GM23248 (cell line): Measurements from ENCODE around the gene GPR139. TPM values are rescaled to one million over a fixed set of nuclear protein-coding genes. Genes with fewer than 3 reads are reported as not detected.
A peak's percentile ranks its signal among the peaks of the same experiment; 100 is the strongest.

ENCODE experiments used
- DNase-seq: peaks from one replicate; pipeline ENCODE4 v3.0.0-alpha.2; 2015
- H2AFZ ChIP-seq: fragments of 200-600 bp; sonication (generic); 2 replicates; pipeline ENCODE4 v1.6.1; 2016; ENCODE audit warnings: antibody characterized with exemption
- H3F3A ChIP-seq: fragments of 200-600 bp; sonication (generic); 2 replicates; pipeline ENCODE4 v1.6.1; 2016; ENCODE audit warnings: mild to moderate bottlenecking, antibody characterized with exemption, mixed run types; ENCODE audit not compliant: insufficient read depth
- H3K27ac ChIP-seq: fragments of 200-600 bp; sonication (generic); 2 replicates; pipeline ENCODE4 v1.5.1; 2016; ENCODE audit warnings: mild to moderate bottlenecking
- H3K27me3 ChIP-seq: fragments of 200-600 bp; sonication (generic); replicated peaks from 2 replicates; pipeline ENCODE4 v1.6.1; 2016; ENCODE audit warnings: mild to moderate bottlenecking; ENCODE audit not compliant: insufficient read depth
- H3K36me3 ChIP-seq: fragments of 200-600 bp; sonication (generic); 2 replicates; pipeline ENCODE4 v1.6.1; 2016; ENCODE audit warnings: low read depth, mild to moderate bottlenecking
- H3K4me1 ChIP-seq: fragments of 200-600 bp; sonication (generic); 2 replicates; pipeline ENCODE4 v1.6.1; 2016; ENCODE audit warnings: mild to moderate bottlenecking; ENCODE audit not compliant: insufficient read depth
- H3K4me2 ChIP-seq: fragments of 200-600 bp; sonication (generic); one replicate; pipeline ENCODE4 v1.6.1; 2016; ENCODE audit warnings: mild to moderate bottlenecking; ENCODE audit not compliant: unreplicated experiment
- H3K4me3 ChIP-seq: fragments of 200-600 bp; sonication (generic); 2 replicates; pipeline ENCODE4 v1.5.1; 2016; ENCODE audit warnings: mild to moderate bottlenecking
- H3K79me2 ChIP-seq: fragments of 200-600 bp; sonication (generic); 2 replicates; pipeline ENCODE4 v1.6.1; 2016; ENCODE audit warnings: mild to moderate bottlenecking; ENCODE audit not compliant: insufficient read depth
- H3K9ac ChIP-seq: fragments of 200-600 bp; sonication (generic); 2 replicates; pipeline ENCODE4 v1.6.1; 2016; ENCODE audit warnings: mild to moderate bottlenecking
- H3K9me2 ChIP-seq: fragments of 200-600 bp; sonication (generic); 2 replicates; pipeline ENCODE4 v1.6.1; 2016; ENCODE audit warnings: mixed run types, mild to moderate bottlenecking, moderate library complexity; ENCODE audit not compliant: insufficient read depth
- H3K9me3 ChIP-seq: fragments of 200-600 bp; sonication (generic); one replicate; pipeline ENCODE4 v1.6.1; 2017; ENCODE audit warnings: low read depth
- H4K20me1 ChIP-seq: fragments of 200-600 bp; sonication (generic); 2 replicates; pipeline ENCODE4 v1.6.0; 2016; ENCODE audit not compliant: insufficient read depth
- EZH2 ChIP-seq: fragments of 200-600 bp; sonication (generic); IDR thresholded peaks from 2 replicates; pipeline ENCODE4 v1.6.1; 2018; ENCODE audit warnings: antibody characterized with exemption, mild to moderate bottlenecking; ENCODE audit not compliant: insufficient read depth, poor library complexity, severe bottlenecking
- EZH2phosphoT487 ChIP-seq: fragments of 200-600 bp; sonication (generic); IDR thresholded peaks from 2 replicates; pipeline ENCODE4 v1.6.1; 2018; ENCODE audit warnings: antibody characterized with exemption, moderate library complexity, mild to moderate bottlenecking, low read depth; ENCODE audit not compliant: insufficient read depth
- WGBS, 2 experiments: methylation state at CpG; one replicate each; pipeline ENCODE4 v1.1.6; 2015 to 2017; ENCODE audit warnings: low lambda C conversion rate in 2 of 2, low coverage in 1 of 2; ENCODE audit errors: missing lambda C conversion rate in 2 of 2; 5-methylcytosine and 5-hydroxymethylcytosine counted together
- in situ Hi-C: fragments of 300-500 bp; cut with MboI; formaldehyde crosslinking; loops from 2 replicates; pipeline ENCODE4 v1.15.0; 2020
- polyA plus RNA-seq: library from polyadenylated mRNA; unstranded; fragments of >200 nt; fragmentation: Nextera tagmentation; extraction: Ambion mirVana; gene quantifications from 2 replicates; pipeline ENCODE4 v1.2.1, GENCODE V29; 2016
- total RNA-seq: library from RNA; depleted of rRNA; stranded (reverse); fragments of >200 nt; shearing (Covaris generic); gene quantifications from 2 replicates; pipeline ENCODE4 v1.2.3, GENCODE V29; 2014; rRNA removed

Gene GPR139
- total RNA-seq (not detected in 2 replicates), polyA plus RNA-seq (not detected in 2 replicates)

GRCh38 chr16:20073203-20074098 is at the start of gene GPR139:
Gene GPR139, minus strand, starts transcription at chr16:20073890. Its CDS starts 274 bp downstream, at chr16:20073616.
- no peak for DNase-seq
- no peak within 1 kb of the TSS for H3K9ac ChIP-seq
- H3K36me3 ChIP-seq, result no peaks in the 10 kb centered on the region
- H3K79me2 ChIP-seq, result no peaks in the 10 kb centered on the region
- in situ Hi-C loops, result no loop called here
- no peaks in the 10 kb centered on the region; the same call in 1 of the 2 replicates for H3K27me3 ChIP-seq
- no peaks in the 10 kb centered on the region for H3K9me2 ChIP-seq
- H3K9me3 ChIP-seq, result no peaks in the 10 kb centered on the region
- H3K4me2 ChIP-seq, result no peak within 1 kb of the TSS
- H3K4me3 ChIP-seq, result no peak within 1 kb of the TSS
- no peaks in the 10 kb centered on the region for H3F3A ChIP-seq
- no peaks in the 10 kb centered on the region for H3K4me1 ChIP-seq
- no peak within 1 kb of the TSS for H2AFZ ChIP-seq
- no peaks in the 10 kb centered on the region for H4K20me1 ChIP-seq
- H3K27ac ChIP-seq, result no peak within 1 kb of the TSS
- WGBS, 2 experiments, result 3 to 6% methylated on average over 67 to 74 of the region's 76 CpGs
- TF ChIP-seq EZH2, result no peak
- no peak for TF ChIP-seq EZH2phosphoT487

DNA sequence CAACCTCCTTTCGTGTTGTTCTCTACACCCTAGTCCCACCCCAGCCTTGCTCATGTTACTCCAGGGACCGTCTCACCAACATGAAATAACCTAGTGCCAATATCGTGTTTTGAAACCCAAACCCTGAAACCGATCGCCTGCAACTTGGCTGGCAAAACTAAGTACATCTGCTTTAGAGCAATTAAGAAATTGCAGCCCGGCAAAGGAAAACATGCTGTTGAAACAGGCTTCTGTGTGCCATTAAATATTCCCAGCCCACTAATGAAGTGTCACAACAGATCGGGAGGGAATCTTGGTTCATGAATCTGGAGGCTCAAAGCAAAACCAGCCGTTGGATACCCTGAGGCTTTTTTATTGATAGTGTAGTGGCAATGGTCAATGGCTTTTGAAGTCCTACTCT is 48.3 kb upstream of the GPR139 start:
- no peak overlapping the region for H3K9ac ChIP-seq
- in situ Hi-C loops, result no loop called here
- no peaks in the 10 kb centered on the region for H3K36me3 ChIP-seq
- no peak overlapping the region for H2AFZ ChIP-seq
- no peaks in the 10 kb centered on the region for H3F3A ChIP-seq
- H3K4me1 ChIP-seq, result no peaks in the 10 kb centered on the region
- H4K20me1 ChIP-seq, result no peaks in the 10 kb centered on the region
- H3K9me2 ChIP-seq, result no peaks in the 10 kb centered on the region
- H3K9me3 ChIP-seq, result no peaks in the 10 kb centered on the region
- 10 to 11% methylated on average over 8 of the region's 8 CpGs for WGBS, 2 experiments
- H3K4me2 ChIP-seq, result no peak overlapping the region
- no peak for TF ChIP-seq EZH2phosphoT487
- TF ChIP-seq EZH2, result no peak
- H3K27me3 ChIP-seq, result no peaks in the 10 kb centered on the region
- H3K79me2 ChIP-seq, result no peaks in the 10 kb centered on the region
- DNase-seq, result no peak
- H3K27ac ChIP-seq, result no peak overlapping the region
- no peak overlapping the region for H3K4me3 ChIP-seq

DNA sequence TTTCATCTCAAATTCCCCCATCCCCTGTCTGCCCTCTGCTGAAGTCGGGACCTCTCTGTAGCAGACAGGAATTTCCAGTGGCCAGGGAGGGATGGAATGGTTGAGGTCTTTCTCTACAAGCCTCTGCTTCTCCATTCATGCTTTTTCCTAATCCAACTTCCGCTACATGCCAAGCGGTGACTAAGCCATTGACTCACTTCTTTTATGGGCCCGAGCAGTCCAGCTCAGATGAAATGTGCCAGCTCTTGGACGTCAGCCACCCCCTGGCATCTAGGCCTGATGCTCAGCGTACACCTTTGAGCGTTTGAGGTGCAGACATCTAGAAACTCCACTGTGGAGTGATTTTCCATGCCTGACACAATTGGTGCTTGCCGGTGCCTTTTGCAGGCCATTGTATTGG is 40.7 kb upstream of the GPR139 start:
- H3K4me3 ChIP-seq, result no peak overlapping the region
- H3K4me2 ChIP-seq, result no peak overlapping the region
- peak; percentile 45 for DNase-seq
- H3K9ac ChIP-seq, result no peak overlapping the region
- in situ Hi-C loops, result no loop called here
- no peaks in the 10 kb centered on the region for H3K27me3 ChIP-seq
- H3K9me3 ChIP-seq, result no peaks in the 10 kb centered on the region
- H3K9me2 ChIP-seq, result no peaks in the 10 kb centered on the region
- no peaks in the 10 kb centered on the region for H3F3A ChIP-seq
- 27 to 28% methylated on average over 8 of the region's 8 CpGs for WGBS, 2 experiments
- no peaks in the 10 kb centered on the region for H3K36me3 ChIP-seq
- H3K79me2 ChIP-seq, result no peaks in the 10 kb centered on the region
- H4K20me1 ChIP-seq, result no peaks in the 10 kb centered on the region
- H3K27ac ChIP-seq, result no peak overlapping the region
- TF ChIP-seq EZH2phosphoT487 (no peak), EZH2 (no peak)
- no peak overlapping the region for H2AFZ ChIP-seq
- no peaks in the 10 kb centered on the region for H3K4me1 ChIP-seq

DNA sequence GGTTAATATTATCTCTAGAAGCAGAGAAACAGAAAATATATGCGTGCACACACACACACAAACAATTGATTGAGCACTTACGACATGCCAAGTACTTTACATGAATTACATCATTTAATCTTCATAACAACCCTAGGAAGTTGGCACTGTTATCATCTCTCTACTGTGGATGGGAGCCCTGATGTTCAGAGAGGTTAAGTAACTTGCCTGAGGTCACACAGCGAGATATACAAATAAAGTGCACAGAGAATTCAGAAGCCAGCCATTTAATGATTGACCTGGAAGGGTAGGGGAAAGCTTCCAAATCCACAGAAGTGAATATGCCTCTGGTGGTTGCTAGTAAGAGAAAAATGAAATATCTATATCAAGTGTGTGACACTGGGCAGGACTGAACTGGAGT is 37.5 kb upstream of the GPR139 start:
- H3F3A ChIP-seq, result no peaks in the 10 kb centered on the region
- in situ Hi-C loops, result no loop called here
- 38 to 41% methylated on average over 3 of the region's 3 CpGs for WGBS, 2 experiments

More for the DNA sequence above, 37.5 kb upstream of the GPR139 start:
- Histone ChIP-seq H3K4me2 (no peak overlapping the region), H3K9me3 (no peaks in the 10 kb centered on the region), H3K9me2 (no peaks in the 10 kb centered on the region), H3K4me3 (no peak overlapping the region), H3K79me2 (no peaks in the 10 kb centered on the region), H3K27me3 (no peaks in the 10 kb centered on the region), H4K20me1 (no peaks in the 10 kb centered on the region), H3K36me3 (no peaks in the 10 kb centered on the region), H3K27ac (no peak overlapping the region), H3K4me1 (no peaks in the 10 kb centered on the region), H2AFZ (no peak overlapping the region), H3K9ac (no peak overlapping the region)
- TF ChIP-seq EZH2phosphoT487 (no peak), EZH2 (no peak)
- no peak for DNase-seq
